Gastrocnemius medialis (tissue), 4 donors: ENCODE data around the gene UBN1. TPM values are rescaled to one million over a fixed set of nuclear protein-coding genes. Genes with fewer than 3 reads are reported as not detected.

Source experiments
- ATAC-seq, 2 donors: fragments of 150-250 bp; one replicate each; pipeline ENCODE4 v1.9.1; 2016
- DNase-seq, 2 donors: peaks; one replicate each; pipeline ENCODE4 v3.0.0-alpha.2; 2019
- H3K27ac ChIP-seq, 4 donors: fragments of 200-600 bp; sonication (generic); 1 replicate in 1 of 4; 2 replicates in 3 of 4; pipeline ENCODE4 v1.5.1; 2016 to 2018; ENCODE audit warnings: mild to moderate bottlenecking in 2 of 4, moderate library complexity in 1 of 4
- H3K27me3 ChIP-seq, 3 donors: fragments of 200-600 bp; sonication (generic) in 2 of 3; 1 replicate in 1 of 3; 2 replicates in 2 of 3; pipeline versions ENCODE4 v1.5.1 to v1.6.0; 2016 to 2019; ENCODE audit warnings: mild to moderate bottlenecking in 1 of 3, moderate library complexity in 1 of 3
- H3K36me3 ChIP-seq, 2 donors: fragments of 200-600 bp; sonication (generic) in 1 of 2; one replicate each; pipeline ENCODE4 v1.5.1; 2017 to 2018
- H3K4me1 ChIP-seq, 2 donors: fragments of 200-600 bp; sonication (generic) in 1 of 2; one replicate each; pipeline ENCODE4 v1.5.1; 2016 to 2017; ENCODE audit warnings: mild to moderate bottlenecking in 2 of 2
- H3K4me3 ChIP-seq, 4 donors: fragments of 200-600 bp; sonication (generic) in 3 of 4; 1 replicate in 1 of 4; 2 replicates in 3 of 4; pipeline ENCODE4 v1.5.1; 2016 to 2019; ENCODE audit warnings: mild to moderate bottlenecking in 2 of 4
- H3K9me3 ChIP-seq, 3 donors: fragments of 200-600 bp; sonication (generic) in 2 of 3; 1 replicate in 1 of 3; 2 replicates in 2 of 3; pipeline ENCODE4 v1.5.1; 2016 to 2019
- POLR2A ChIP-seq, 2 donors: fragments of 450-650 bp; IDR thresholded peaks; one replicate each; pipeline ENCODE4 v1.6.1; 2017; ENCODE audit warnings: antibody characterized with exemption in 2 of 2, mild to moderate bottlenecking in 2 of 2, moderate library complexity in 2 of 2
- in situ Hi-C, 4 donors: fragments of 200-750 bp; cut with MboI; loops; one replicate each; pipeline versions ENCODE4 v1.15.0 to v1.8.0; 2017; ENCODE audit warnings: low sequenced_read_pairs in 4 of 4
- intact Hi-C: fragments of 100-400 bp; cut with DNase I; formaldehyde crosslinking; loops from one replicate; pipeline ENCODE4 v1.15.1; 2023; ENCODE audit warnings: low total_unique reads
- total RNA-seq, 4 donors: library from RNA; depleted of rRNA; stranded (reverse); fragments of >200 nt; gene quantifications; one replicate each; pipeline versions ENCODE4 v1.1.0 to v1.2.3, GENCODE V29; 2016
- TF ChIP-seq, protein P1 (sequence below), 5 experiments: fragments of 450-650 bp in 3 of 5; fragments of 200-600 bp in 2 of 5; sonication (generic) in 2 of 5; IDR thresholded peaks in 4 of 5; conservative IDR thresholded peaks in 1 of 5; 1 replicate in 4 of 5; 2 replicates in 1 of 5; pipeline ENCODE4 v1.5.1; 2016 to 2019; ENCODE audit warnings: antibody characterized with exemption in 5 of 5, mild to moderate bottlenecking in 3 of 5, moderate library complexity in 3 of 5

UBN1 gene
- total RNA-seq, 4 donors from 2014 or later: 25.3 to 33.4 (median 28.2) TPM

DNA sequence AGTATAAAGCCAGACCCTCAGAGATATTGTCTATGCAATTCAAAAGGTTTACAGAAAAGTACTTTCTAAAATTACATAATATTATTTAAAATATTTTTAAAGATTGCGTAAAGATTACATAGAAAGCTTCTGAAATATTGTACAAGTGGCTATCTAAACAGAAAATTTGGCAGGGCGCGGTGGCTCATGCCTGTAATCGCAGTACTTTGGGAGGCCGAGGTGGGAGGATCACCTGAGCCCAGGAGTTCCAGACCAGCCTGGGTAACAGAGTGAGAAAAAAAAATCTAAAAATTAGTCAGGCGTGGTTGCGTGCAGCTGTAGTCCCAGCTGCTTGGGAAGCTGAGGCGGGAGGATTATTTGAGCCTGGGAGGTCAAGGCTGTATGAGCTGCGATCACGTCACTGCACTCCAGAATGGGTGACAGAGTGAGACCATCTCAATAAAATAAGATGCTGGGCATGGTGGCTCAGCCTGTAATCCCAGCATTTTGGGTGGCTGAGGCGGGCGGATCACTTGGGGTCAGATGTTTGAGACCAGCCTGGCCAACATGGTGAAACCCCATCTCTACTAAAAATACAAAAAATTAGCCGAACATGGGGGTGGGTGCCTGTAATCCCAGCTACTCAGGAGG is 18.1 kb downstream of the UBN1 start:
- TF ChIP-seq POLR2A (IDR thresholded peaks at IDR 0.05): no peak
- TF ChIP-seq, protein P1, sequence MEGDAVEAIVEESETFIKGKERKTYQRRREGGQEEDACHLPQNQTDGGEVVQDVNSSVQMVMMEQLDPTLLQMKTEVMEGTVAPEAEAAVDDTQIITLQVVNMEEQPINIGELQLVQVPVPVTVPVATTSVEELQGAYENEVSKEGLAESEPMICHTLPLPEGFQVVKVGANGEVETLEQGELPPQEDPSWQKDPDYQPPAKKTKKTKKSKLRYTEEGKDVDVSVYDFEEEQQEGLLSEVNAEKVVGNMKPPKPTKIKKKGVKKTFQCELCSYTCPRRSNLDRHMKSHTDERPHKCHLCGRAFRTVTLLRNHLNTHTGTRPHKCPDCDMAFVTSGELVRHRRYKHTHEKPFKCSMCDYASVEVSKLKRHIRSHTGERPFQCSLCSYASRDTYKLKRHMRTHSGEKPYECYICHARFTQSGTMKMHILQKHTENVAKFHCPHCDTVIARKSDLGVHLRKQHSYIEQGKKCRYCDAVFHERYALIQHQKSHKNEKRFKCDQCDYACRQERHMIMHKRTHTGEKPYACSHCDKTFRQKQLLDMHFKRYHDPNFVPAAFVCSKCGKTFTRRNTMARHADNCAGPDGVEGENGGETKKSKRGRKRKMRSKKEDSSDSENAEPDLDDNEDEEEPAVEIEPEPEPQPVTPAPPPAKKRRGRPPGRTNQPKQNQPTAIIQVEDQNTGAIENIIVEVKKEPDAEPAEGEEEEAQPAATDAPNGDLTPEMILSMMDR (IDR thresholded peaks at IDR 0.05 in 4 of 5, conservative IDR thresholded peaks at IDR 0.05 in 1 of 5): no peak
- Histone ChIP-seq H3K4me3 (no peak overlapping the region), H3K4me1 (peaks cover 25 to 34% of the 10 kb centered on the region in 2 donors), H3K27me3 (no peaks in the 10 kb centered on the region), H3K9me3 (no peaks in the 10 kb centered on the region), H3K27ac (no peak overlapping the region), H3K36me3 (peaks cover 0 to 25% of the 10 kb centered on the region in 2 donors)
- in situ Hi-C loops (no loop called here), intact Hi-C loops (no loop called here)
- ATAC-seq (no peak), DNase-seq (no peak)

DNA sequence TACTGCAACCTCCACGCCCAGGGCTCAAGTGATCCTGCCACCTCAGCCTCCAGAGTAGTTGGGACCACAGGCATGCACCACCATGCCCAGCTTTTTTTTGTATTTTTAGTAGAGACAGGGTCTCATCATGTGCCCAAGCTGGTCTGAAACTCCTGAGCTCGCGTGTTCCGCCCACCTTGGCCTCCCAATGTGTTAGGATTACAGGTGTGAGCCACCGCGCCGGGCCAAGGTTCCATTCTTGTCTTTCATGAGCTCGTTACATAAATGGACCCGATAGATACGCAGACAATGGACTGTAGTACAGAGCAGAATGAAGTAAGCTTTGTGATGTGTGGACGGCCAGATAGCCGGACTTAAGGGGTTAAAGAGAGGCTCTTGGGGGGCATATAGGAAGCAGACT is 19.3 kb downstream of the UBN1 start:
- Histone ChIP-seq H3K9me3 (no peaks in the 10 kb centered on the region), H3K4me3 (no peak overlapping the region), H3K4me1 (peaks cover 25 to 37% of the 10 kb centered on the region in 2 donors), H3K27ac (no peak overlapping the region), H3K36me3 (peaks cover 0 to 17% of the 10 kb centered on the region in 2 donors), H3K27me3 (no peaks in the 10 kb centered on the region)
- DNase-seq: no peak
- in situ Hi-C loops (no loop called here), intact Hi-C loops (no loop called here)
- no peak for TF ChIP-seq POLR2A (IDR thresholded peaks at IDR 0.05)
- TF ChIP-seq, protein P1 (IDR thresholded peaks at IDR 0.05 in 4 of 5, conservative IDR thresholded peaks at IDR 0.05 in 1 of 5): no peak
- ATAC-seq: no peak

DNA sequence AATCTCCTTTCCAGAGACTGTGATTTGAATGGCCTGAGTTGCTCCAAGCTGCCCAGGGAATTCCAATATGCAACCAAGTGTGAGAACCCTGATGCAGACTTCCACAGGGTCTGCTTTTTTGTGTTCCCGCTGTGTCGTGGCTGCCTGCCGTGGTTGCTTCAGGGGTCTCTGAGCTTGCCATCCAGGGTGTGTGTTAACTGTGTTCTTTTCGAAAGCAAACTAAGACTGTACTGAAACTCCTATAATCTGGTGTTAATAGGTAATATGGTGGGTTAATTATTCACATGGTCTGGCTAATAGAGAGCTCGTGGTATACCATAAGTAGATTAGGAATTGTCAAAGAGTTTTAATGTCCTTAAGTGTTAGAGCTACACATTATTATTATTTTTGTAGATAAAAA is 20.7 kb downstream of the UBN1 start:
- intact Hi-C loops: no loop called here
- Histone ChIP-seq H3K27ac (no peak overlapping the region), H3K4me3 (no peak overlapping the region), H3K36me3 (peaks cover 0 to 24% of the 10 kb centered on the region in 2 donors), H3K9me3 (no peaks in the 10 kb centered on the region), H3K27me3 (no peaks in the 10 kb centered on the region), H3K4me1 (peaks cover 13 to 27% of the 10 kb centered on the region in 2 donors)
- in situ Hi-C loops: no loop called here
- DNase-seq: no peak
- TF ChIP-seq POLR2A (IDR thresholded peaks at IDR 0.05): no peak
- TF ChIP-seq, protein P1 (IDR thresholded peaks at IDR 0.05 in 4 of 5, conservative IDR thresholded peaks at IDR 0.05 in 1 of 5): no peak
- ATAC-seq: no peak

DNA sequence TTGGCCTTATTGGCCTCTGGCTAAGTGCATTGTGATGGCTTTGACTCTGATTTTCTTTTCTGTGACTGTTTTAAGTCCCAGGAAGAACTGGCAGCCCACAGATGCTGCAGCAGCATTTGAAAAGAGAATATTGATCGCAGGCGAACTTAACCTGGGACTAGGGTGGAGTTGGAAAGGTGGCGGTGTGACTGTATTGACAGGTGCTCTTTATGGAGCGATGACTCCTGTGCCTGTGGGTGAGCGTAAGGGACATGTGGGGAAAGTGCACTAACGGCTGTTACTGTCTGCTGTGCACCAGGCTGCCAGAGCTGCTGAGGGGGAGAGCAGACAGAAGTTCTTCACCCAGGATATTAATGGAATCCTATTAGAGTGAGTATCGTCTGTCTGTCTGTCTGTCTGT is 21.3 kb downstream of the UBN1 start:
- peaks cover 8 to 22% of the 10 kb centered on the region in 2 donors for H3K4me1 ChIP-seq
- no peak for ATAC-seq
- peak overlapping the region in 1 of 4 donors; percentile 15 for H3K27ac ChIP-seq
- TF ChIP-seq POLR2A (IDR thresholded peaks at IDR 0.05): no peak
- TF ChIP-seq, protein P1 (IDR thresholded peaks at IDR 0.05 in 4 of 5, conservative IDR thresholded peaks at IDR 0.05 in 1 of 5): no peak
- in situ Hi-C loops: no loop called here
- intact Hi-C loops: no loop called here
- no peak for DNase-seq
- H3K4me3 ChIP-seq: no peak overlapping the region
- peaks cover 0 to 29% of the 10 kb centered on the region in 2 donors for H3K36me3 ChIP-seq
- no peaks in the 10 kb centered on the region for H3K9me3 ChIP-seq
- H3K27me3 ChIP-seq: no peaks in the 10 kb centered on the region
